HG03439 (cell line): ENCODE results near the gene PAPOLG.
A peak's percentile ranks its signal among the peaks of the same experiment; 100 is the strongest.

Source experiments
- ATAC-seq: cut with Tn5 transposase; IDR thresholded peaks from one replicate; pipeline ENCODE4 v1.9.1; 2021; ENCODE audit warnings: mild to moderate bottlenecking, moderate library complexity; ENCODE audit not compliant: unreplicated experiment

Gene PAPOLG

DNA sequence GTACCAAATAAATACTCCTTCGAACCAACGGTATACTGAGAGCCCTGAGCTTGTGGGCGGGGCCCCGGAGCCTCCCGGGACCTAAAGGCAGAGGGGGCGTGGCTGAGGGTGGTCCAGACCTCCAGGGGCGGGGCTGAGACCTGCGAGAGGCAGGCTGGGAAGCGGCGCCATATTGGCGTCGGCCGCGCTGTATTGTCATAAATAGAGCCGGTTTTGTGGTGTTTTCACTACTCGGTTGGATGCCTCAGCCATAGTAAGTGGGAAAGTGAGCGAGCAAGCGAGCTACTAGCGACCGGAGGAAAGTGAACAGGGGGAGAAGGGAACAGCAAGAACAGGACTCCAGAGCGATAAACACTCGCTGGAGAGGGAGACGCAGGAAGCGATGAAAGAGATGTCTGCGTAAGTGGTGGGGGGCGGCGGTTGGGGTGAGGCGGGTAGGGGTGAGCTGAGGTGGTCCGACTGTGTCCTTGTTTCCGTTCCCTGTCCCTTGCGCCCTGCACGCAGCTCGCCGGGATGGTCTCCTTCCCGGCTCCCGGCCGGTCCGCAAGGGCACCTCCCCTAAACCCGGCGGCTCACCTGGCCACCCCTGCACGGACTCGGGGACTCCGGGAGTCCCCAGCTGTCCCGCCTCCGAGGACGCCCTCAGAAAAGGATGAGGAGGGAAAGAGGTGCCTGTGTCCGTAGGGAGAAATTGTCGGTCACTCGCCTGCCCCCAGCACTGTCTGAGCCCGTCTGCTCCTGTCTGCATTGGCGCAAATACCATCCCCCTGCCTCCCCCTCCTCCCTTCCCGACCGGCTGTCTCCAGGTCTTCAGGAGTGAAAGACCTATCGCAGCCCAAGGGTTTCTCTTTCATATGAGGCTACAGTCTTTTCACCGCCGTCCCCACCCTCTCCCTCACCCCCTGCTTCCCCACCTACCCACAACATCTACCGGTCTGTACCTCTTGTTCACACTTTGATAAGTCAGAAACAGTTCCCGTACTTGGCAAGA is at the start of gene PAPOLG:
Gene PAPOLG, plus strand, starts transcription at position 172 of the 991 bp plus-strand sequence. Its CDS starts 211 bp downstream, at position 383.
- ATAC-seq = peak; percentile 97

DNA sequence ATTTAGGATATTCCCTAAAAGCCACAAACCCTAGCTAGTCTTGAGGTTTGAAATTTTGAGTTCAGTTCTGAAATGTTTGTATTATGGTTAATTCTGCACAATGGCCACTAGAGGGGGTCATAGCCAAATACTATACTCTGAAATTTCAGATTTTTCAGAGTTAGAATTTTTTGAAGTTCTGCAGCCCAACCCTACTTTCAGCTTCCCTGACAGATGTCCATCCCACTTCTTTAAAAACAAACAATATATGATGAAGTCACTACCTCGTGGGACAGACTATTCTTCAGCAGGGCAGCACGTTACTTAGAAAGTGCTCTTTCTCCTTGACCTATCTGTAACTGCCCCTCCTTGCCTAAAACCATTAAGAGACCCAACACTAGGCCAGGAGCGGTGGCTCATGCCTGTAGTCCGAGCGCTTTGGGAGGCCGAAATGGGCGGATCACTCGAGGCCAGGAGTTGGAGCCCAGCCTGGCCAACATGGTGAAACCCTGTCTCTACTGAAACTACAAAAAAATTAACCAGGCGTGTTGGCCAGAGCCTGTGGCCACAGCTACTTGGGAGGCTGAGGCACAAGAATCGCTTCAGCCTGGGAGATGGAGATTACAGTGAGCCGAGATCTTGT is 48.2 kb upstream of the PAPOLG start:
- ATAC-seq = no peak

DNA sequence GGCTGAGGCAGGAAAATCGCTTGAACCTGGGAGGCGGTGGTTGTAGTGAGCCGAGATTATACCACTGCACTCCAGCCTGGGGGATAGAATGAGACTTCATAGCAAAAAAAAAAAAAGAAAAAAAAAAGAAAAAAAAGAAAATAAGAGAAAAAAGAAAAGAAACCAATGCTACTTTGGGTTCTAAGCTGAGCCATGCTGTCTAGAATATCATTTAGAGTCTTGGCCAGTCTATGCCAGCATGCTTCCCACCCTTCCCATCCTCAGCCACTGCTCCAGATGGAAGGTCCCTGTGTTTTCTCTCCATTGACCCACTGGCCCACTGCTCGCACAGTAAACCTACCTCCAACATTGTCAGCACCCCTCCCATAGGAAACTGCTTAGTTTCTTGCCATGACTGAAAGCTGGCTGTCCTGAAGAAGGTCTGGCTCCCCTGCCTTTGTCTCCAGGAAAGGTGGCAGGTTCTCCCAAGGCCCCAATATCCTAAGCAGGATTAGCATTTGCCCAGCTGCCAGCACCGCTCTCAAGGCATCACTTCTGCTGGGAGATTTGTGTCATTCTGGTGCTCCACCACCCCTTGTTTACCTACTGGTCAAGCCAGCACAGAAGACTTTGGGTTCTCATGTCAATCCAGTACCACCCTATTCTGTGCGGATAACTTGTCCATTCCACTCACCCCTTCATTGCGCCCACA is 47.3 kb upstream of the PAPOLG start:
- ATAC-seq = no peak

DNA sequence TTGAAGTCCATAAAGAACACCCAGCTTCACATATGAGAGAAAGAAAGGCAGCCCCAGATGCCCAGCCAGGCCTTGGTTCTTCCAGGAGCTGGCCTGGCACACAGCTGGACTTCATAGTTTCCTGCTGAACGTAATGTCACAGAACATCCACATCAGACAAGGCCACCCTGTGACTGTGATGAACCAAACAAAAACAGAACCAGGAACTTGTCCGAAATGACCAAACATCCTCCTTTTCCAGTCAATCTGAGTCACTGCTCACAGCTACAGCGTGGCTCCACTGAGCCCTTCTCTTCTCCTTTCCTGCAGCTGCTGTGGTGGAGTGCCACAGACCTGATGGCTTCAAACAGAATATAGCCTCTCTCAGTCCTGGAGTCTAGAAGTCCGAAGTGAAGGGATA is 45.4 kb upstream of the PAPOLG start:
- no peak for ATAC-seq

DNA sequence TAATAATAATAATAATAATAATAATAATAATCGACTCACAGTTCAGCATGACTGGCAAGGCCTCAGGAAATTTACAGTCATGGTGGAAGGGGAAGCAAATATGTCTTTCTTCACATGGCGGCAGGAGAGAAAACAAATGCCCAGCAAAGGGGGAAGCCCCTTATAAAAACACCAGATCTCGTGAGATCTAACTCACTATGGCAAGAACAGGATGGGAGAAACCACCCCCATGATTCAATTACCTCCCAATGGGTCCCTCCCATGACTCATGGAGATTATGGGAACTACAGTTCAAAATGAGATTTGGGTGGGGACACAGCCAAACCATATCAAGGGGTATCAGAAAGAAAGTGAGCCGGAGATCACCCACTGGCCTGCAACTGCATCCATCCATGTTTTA is 40.5 kb upstream of the PAPOLG start:
- ATAC-seq = no peak

DNA sequence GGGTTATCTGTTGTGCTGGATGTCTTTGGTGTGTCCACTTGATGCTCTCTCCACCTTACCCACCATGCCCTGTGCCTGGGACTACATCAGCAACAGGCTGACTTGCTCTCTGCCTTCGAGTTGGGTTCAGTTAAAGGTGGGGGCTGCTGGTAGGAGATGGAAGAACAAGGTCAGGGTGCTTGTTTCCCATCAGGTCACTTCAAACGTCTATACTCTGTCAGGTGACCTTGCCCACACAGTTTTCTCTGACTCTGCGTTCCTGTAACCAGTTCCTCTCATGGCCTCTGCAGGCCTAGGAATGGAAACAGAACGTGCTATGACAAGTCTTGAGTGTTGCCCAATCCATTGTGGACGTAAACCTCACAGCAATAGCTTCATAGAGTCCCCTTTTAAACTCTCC is 38.4 kb upstream of the PAPOLG start:
- no peak for ATAC-seq

DNA sequence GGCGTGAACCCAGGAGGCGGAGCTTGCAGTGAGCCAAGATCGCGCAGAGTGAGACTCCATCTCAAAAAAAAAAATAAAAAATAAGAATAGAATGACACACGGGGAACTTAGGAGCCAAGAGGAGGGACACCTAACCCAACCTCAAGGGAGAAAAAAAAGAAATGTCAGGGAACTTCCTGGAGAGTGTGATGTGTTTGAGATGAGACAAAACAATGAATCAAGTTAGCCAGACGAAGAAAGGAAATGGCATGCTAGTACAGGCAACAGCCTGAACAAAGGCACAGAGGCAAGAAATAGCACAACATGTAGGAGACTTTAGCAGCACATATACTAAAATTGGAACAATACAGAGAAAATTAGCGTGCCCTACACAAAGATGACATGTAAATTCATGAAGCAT is 36.7 kb upstream of the PAPOLG start:
- no peak for ATAC-seq

DNA sequence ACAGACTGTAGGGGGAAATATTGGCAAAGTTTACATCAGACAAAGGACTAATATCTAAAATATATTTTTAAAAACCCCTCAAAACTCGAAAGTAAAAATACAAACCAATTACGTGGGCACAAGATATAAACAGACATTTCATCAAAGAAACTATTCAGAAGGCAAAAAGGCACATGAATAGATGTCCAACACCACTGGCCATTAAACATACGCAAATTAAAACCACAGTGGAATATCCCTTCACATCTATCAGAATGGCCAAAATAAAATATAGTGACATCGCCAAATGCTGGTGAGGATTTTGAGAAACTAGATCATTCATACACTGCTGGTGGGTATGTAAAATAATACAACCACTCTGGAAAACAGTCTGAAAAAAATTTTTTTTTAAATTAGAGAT is 30.6 kb upstream of the PAPOLG start:
- ATAC-seq = no peak

DNA sequence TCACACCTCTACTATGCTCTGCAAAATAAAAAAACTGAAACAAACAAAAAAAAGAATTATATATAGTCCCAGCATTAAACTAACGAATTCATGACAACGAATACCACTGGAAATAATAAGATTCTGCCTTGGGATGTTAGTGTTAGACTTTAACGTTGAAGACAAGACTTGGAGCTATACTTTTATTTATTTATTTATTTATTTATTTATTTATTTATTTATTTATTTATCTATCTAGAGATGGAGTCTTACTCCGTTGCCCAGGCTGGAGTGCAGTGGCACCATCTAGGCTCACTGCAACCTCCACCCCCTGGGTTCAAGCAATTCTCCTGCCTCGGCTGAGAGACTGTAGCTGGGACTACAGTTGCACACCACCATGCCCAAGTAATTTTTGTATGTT is 27.2 kb upstream of the PAPOLG start:
- ATAC-seq = no peak

DNA sequence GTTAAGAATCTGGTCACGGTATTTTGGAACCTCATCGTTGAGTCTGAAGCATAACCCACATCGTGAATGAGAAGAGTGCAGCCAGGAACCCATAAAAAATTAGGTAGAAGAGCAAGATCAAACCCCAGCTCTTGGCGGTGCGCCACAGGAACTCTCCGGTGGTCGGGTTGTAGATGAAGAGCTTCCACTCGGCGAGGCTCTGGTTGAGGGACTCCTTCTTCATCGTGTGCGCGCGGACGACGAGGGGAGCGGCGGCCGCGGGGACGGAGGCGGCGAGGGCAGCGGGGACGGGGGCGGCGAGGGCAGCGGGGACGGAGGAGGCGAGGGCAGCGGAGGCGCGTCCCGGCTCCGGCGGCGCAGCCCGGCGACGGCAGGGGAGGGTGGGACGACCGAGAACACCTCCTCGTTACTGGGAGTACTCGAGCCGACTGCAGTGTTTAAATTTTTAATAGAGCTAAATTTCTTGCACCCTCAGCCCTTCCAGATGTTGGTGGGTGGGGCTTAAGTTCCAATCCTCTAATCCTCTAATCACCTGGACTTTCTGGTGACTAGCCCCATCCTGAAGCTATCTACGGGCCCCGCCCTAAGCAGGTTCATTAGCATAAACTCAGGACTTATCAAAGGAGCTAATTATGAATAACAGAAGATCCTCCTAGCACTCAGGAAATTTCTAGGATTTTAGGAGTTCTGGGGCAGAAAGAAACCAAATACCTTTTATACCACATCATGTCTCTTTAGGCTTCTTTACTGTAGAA is 20.4 kb upstream of the PAPOLG start:
- ATAC-seq = no peak

DNA sequence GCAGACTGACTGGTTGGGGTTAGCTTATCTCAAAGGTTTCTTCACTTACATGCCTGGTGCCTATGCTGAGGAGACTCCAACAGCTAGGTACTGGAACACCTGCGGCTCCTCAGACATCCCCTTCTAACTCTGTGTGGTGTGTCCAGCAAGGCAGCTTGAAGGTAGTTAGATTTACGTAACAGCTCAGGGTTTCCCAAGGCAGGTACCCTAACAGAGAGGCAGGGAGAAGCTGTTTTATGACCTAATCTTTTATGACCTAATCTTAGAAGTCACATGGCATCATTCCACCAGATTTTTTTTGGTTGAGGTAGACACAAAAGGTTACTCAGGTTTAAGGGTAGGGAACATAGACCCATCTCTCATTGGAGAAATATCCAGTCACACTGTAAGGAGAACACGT is 17.4 kb upstream of the PAPOLG start:
- ATAC-seq = no peak

DNA sequence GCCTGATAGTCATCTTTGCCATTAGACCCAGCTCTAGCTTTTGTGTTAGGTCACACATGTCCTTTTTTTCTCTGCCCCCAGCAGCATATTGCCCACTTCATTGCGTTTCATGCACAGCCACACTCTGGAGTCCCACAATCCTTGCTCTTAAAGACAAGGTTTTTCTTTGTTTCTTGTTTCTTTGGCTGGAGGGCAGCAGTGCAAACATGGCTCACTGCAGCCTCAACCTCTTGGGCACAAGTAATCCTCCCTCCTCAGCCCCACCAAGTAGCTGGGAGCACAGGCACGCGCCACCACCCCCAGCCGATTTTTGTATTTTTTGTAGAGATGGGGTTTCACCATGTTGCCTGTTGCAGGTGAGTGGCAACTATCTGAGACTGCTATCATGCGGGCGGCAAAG is 16.9 kb upstream of the PAPOLG start:
- ATAC-seq = no peak

DNA sequence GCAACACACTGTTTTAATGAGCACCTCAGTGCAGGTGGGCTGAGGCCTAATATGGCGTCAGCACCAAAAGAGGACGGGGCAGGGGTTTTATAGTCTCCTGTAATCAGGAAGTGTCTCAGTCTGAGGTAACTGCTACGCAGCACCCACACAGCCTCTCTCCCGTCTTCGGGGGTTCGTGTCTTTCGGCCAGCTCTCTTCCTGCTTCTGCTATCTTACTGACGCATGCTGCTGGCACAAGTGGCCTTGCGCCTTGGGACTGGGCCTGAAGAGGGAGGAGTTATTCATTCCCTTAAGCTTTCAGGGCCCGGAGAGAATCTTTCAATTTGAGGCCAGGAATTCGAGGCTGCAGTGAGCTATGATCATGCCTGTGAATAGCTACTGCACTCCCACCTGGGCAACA is 14.5 kb upstream of the PAPOLG start:
- ATAC-seq = no peak

DNA sequence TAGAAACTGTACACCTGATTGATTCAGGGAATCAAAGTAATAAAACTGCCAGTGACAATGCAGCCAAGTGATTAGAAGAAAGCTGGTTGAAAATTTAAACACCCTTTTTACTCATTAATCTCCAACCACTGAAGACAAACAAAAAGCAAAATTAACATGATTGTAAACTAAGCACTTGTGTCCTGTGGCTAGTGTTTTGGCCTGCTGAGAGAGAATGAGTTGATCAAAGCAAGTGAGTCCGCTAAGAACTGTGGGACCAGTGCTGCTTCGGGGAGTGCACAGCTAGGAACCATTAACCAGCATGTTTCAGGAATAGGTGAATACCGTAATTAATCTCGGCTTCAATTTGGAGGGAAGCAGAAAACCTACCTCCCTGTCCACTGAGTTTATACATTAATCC is 13.6 kb upstream of the PAPOLG start:
- no peak for ATAC-seq

DNA sequence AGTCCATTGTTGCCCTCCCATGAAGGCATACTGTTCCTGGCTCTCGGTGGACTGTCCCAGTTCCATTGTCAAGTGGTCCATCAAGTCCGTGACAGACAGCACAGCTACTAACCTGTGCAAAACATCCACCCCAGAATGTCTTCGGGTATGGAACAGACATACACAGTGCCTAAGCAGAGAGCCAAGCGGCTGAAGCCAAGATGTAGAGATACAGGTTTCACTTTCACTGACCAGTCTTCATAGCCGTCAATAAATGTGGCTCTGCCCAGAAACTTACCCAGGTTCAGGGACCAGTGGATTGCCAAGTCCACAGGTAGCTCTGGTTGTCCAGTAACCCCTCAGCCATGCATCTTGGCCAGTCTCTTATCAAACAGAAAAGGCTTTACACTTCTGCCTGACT is 10.7 kb upstream of the PAPOLG start:
- no peak for ATAC-seq

DNA sequence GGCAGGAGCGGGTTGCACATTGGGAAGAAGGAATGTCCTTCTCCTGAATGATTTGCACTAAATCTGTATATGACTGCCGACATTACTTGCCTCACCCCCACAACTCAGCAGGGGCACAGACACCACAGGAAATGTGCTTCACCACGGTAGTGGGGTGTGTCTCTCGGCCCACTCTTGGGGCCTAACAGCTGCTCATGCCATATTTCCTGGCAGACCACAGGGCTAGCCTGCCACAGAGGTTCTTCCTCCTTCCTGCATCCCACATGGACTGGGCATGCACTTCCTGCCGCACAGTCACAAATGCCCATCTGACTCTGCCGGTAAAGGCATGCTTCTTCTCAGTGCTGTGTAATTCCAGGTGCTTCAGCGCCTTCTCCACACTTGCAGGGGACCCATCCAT is 10.3 kb upstream of the PAPOLG start:
- no peak for ATAC-seq

DNA sequence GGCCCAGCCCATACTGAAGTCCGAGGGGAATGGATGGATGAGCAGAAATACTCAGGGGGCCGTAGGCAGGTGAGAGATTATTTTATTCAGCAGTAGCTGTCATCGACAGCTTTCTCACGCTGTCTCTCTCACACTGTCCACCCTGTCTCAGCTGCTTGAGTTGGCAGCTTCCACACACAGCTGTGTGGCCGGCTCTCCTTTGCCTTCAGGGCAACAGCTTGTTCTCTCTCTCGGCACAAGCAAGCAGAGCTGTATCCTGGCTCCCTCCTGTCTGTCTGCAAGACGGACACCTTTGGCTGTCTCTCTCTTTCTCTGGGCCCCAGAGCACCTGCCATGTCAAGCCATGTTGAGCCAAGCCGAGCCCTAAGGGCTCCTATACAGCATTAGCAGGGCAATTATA is 9.8 kb upstream of the PAPOLG start:
- ATAC-seq = no peak

DNA sequence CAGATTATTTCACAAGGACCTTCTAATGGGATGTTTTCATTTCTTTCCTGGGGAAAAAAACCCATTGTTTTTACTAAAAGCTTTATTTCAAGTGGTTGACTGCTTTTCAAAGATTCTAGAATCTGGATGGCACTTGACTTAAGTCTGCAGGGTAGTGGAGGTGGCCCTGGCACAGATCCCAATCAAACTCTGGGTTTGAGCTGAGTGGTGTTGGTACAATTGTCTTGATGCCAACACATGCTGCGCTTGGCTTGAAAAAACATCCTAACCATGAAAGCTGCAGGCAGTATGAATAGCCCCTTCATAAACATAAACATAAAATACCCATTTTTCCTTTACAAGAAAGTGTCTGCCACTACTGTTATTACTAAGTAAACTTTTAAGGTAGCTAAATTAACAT is 3.6 kb downstream of the PAPOLG start:
- ATAC-seq = no peak

DNA sequence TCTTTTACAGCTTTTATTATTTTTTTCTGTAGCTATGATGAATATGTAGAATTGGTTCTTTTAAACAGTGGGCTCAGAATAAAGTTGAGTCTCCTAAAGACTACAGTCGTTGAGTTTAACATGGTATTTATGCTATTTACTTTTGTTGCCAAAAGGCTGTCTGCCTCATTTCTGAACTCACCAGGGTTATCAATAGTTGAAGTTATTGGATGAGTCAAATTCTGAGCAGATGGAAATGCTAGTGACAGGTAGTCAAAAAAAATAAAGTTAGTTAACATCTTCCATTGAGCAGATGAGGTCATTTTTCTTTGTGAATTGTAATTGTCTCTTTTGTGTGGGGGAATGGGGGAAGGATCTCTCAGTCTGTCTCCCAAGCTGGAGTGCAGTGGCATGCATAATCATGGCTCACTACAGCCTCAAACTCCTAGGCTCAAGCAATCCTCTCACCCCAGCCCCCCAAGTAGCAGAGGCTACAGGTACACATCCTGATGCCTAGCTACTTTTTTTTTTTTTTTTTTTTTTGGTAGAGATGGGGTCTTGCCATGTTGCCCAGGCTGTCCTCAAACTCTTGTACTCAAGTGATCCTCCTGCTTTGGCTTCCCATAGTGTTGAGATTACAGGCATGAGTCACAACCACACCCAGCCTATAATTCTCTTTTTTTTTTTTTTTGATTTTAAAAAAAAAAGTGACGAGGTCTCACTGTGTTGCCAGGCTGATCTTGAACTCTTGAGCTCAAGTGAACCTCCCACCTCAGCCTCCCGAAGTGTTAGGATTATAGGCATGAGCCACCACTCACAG is 8.9 kb downstream of the PAPOLG start:
- no peak for ATAC-seq

DNA sequence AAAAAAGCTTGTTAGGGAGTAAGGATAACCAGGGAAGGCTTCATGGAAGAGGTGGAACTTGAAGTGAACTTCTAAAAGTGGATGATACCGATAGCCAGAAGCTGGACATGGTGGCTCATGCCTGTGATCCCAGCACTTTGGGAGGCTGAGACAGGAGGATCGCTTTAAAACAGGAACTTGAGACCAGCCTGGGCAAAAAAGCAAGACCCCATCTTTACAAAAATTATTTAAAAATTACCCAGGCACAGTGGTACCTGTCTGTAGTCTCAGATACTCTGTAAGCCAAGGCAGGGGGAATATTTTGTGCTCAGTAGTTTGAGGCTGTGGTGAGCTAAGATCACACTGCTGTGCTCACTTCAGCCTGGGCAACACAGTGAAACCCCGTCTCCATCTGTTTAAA is 10.2 kb downstream of the PAPOLG start:
- no peak for ATAC-seq
